ENCODE measurements around the gene ZNF655.

ZNF655 gene

GRCh38 chr7:99607548-99607947, 49.1 kb downstream of the ZNF655 start:
- TF ChIP-seq, protein P1, sequence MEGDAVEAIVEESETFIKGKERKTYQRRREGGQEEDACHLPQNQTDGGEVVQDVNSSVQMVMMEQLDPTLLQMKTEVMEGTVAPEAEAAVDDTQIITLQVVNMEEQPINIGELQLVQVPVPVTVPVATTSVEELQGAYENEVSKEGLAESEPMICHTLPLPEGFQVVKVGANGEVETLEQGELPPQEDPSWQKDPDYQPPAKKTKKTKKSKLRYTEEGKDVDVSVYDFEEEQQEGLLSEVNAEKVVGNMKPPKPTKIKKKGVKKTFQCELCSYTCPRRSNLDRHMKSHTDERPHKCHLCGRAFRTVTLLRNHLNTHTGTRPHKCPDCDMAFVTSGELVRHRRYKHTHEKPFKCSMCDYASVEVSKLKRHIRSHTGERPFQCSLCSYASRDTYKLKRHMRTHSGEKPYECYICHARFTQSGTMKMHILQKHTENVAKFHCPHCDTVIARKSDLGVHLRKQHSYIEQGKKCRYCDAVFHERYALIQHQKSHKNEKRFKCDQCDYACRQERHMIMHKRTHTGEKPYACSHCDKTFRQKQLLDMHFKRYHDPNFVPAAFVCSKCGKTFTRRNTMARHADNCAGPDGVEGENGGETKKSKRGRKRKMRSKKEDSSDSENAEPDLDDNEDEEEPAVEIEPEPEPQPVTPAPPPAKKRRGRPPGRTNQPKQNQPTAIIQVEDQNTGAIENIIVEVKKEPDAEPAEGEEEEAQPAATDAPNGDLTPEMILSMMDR (IDR thresholded peaks at IDR 0.05; ENCODE audit: low read length, missing control alignments), result no peak
- H3K4me3 ChIP-seq (replicated peaks; ENCODE audit: low read depth, low read length), result no peak overlapping the region
- DNase-seq (ENCODE audit: low read depth), result no peak

DNA sequence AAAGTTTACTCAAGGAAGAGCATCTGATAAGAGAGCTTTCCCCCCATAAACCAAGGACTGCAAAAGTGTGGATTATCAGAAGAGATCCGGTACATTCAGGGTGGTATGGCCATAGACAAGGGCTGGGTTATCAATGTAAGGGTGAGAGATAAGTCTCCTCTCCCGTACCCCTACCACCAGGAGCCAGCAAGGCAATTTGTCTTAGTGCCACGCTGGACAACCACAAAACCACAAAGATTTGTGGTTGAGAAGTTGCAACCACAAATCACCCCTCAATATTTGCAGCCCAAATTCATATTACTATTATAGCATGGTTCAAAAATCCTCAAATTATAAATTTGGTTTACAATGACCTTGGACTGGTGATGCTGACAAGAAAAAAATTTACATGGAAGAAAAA, 56.1 kb downstream of the ZNF655 start:
- no peak for DNase-seq (ENCODE audit: low read depth)
- H3K4me3 ChIP-seq (replicated peaks; ENCODE audit: low read depth, low read length), result no peak overlapping the region
- TF ChIP-seq, protein P1 (IDR thresholded peaks at IDR 0.05; ENCODE audit: low read length, missing control alignments), result no peak

DNA sequence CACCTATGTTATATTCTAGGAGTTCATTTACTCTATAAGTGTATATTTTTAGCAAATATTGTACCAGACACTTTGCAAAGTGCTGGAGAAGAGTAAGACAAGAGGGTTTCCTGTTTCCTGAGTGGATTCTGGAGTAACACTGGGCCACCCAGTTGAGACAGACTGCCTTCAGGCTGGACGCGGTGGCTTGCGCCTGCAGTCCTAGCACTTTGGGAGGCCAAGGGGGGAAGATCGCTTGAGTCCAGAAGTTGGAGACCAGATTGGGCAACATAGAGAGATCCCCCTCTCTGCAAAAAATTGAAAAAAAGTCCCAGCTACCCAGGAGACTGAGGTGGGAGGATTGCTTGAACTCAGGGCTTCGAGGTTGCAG, 57.5 kb downstream of the ZNF655 start:
- no peak for DNase-seq (ENCODE audit: low read depth)
- H3K4me3 ChIP-seq (replicated peaks; ENCODE audit: low read depth, low read length), result peak overlapping the region; percentile 93
- TF ChIP-seq, protein P1 (IDR thresholded peaks at IDR 0.05; ENCODE audit: low read length, missing control alignments), result no peak

DNA sequence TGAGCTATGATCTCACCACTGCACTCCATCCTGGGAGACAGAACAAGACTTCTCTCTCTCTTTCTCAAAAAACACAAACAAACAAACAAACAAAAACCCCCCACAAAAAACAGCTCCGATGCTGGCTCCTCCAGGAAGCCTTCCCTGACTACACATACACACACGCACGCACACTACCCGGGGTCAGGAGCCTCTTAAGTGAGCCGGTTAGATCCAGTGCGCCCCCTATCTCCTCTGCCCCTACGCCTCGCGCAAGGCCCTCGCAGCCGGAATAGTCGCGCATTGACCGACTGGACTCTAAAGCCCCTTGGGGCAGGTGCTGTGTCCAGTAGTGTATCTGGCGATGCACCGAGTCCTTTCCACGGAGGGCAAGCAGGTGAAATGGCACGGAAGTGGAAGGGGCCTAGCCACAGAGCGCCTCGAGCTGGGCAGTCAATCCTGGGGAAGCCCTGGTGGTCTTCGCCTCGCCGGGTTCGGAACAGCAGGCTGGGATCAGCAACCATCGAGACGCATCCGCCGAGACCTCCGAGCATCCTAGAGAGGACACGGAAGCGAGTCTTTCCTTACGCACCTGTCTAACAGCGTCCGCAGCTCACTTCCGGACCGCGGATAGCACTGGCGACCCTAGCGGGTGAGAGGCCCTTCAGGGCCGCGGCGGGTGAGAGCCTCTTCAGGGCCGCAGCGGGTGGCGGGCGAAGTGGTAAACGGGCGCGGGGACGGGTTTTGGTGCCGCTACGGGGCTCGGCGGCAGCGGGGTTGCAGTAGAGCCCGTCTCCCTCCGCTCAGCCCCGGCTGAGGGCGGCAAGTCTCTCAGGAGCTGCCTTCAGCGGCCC, 58.1 kb downstream of the ZNF655 start, which contains the start of gene ZSCAN25:
Gene ZSCAN25, plus strand, starts transcription at position 588 of the 833 bp plus-strand sequence. CDS start 2,661 bp downstream, outside the sequence.
- H3K4me3 ChIP-seq (replicated peaks; ENCODE audit: low read depth, low read length), result peak within 1 kb of the TSS; percentile 93

GRCh38 chr7:99617192-99617781, 58.8 kb downstream of the ZNF655 start:
- H3K4me3 ChIP-seq (replicated peaks; ENCODE audit: low read depth, low read length), result peak overlapping the region; percentile 93
- DNase-seq (ENCODE audit: low read depth), result no peak
- TF ChIP-seq, protein P1 (IDR thresholded peaks at IDR 0.05; ENCODE audit: low read length, missing control alignments), result no peak

More for the DNA sequence above, 58.1 kb downstream of the ZNF655 start, which contains the start of gene ZSCAN25:
- TF ChIP-seq, protein P1 (IDR thresholded peaks at IDR 0.05; ENCODE audit: low read length, missing control alignments), result peak; percentile 29
- DNase-seq (ENCODE audit: low read depth), result peak; percentile 95

- TF ChIP-seq, protein P1 (IDR thresholded peaks at IDR 0.05; ENCODE audit: low read length, missing control alignments), result no peak
- no peak for DNase-seq (ENCODE audit: low read depth)
- no peak overlapping the region for H3K4me3 ChIP-seq (replicated peaks; ENCODE audit: low read depth, low read length)
Measured at GRCh38 chr7:99618726-99619125, 60.3 kb downstream of the ZNF655 start.
